Amniotic epithelial cell (primary cell): ENCODE data around the gene LDLRAD4.
"Not testable (repeated sequence)": the region's sequence is repeated elsewhere in the genome, so short reads cannot be mapped to it uniquely, and the experiment has no call there.

Experiments
- DNase-seq: peaks from one replicate; pipeline ENCODE4 v3.0.0-alpha.2; 2010; ENCODE audit warnings: low read depth

The LDLRAD4 gene

GRCh38 chr18:13338318-13338717, 119.8 kb downstream of the LDLRAD4 start:
- no peak for DNase-seq

GRCh38 chr18:13339653-13340052, 121.1 kb downstream of the LDLRAD4 start:
- DNase-seq: no peak

GRCh38 chr18:13346449-13346848, 127.9 kb downstream of the LDLRAD4 start:
- DNase-seq: not testable (repeated sequence)

GRCh38 chr18:13353084-13353823, 134.7 kb downstream of the LDLRAD4 start:
- no peak for DNase-seq

- DNase-seq: no peak
These were observed 135.8 kb downstream of the LDLRAD4 start for GRCh38 chr18:13354402-13354801.

- no peak for DNase-seq
These were observed 137.5 kb downstream of the LDLRAD4 start for GRCh38 chr18:13356032-13356431.

GRCh38 chr18:13357289-13357688, 138.7 kb downstream of the LDLRAD4 start:
- DNase-seq: no peak

- no peak for DNase-seq
These were observed 140.7 kb downstream of the LDLRAD4 start for GRCh38 chr18:13359210-13359609.

GRCh38 chr18:13361431-13361830, 142.9 kb downstream of the LDLRAD4 start:
- DNase-seq: no peak

GRCh38 chr18:13362051-13362450, 143.5 kb downstream of the LDLRAD4 start:
- DNase-seq: no peak

GRCh38 chr18:13362607-13363006, 144.0 kb downstream of the LDLRAD4 start:
- no peak for DNase-seq

GRCh38 chr18:13363359-13363758, 144.8 kb downstream of the LDLRAD4 start:
- DNase-seq: no peak

GRCh38 chr18:13364721-13365205, 146.2 kb downstream of the LDLRAD4 start:
- DNase-seq: no peak

- DNase-seq: no peak
These were observed 147.6 kb downstream of the LDLRAD4 start for GRCh38 chr18:13366131-13366530.

GRCh38 chr18:13366541-13366940, 148.0 kb downstream of the LDLRAD4 start:
- DNase-seq: no peak

GRCh38 chr18:13366962-13367892, 148.7 kb downstream of the LDLRAD4 start:
- DNase-seq: no peak

GRCh38 chr18:13368080-13368813, 149.7 kb downstream of the LDLRAD4 start:
- DNase-seq: no peak

- no peak for DNase-seq
These were observed 150.8 kb downstream of the LDLRAD4 start for GRCh38 chr18:13369353-13369752.

- DNase-seq: peak; percentile 78
These were observed 151.4 kb downstream of the LDLRAD4 start for GRCh38 chr18:13369756-13370510.

GRCh38 chr18:13370995-13371625, 152.6 kb downstream of the LDLRAD4 start:
- DNase-seq: no peak
